Liver (tissue), 9 donors: ENCODE results near the gene RAB2B. TPM values are rescaled to one million over a fixed set of nuclear protein-coding genes. Genes with fewer than 3 reads are reported as not detected.
A peak's percentile ranks its signal among the peaks of the same experiment; 100 is the strongest.

Experiments
- DNase-seq: peaks from one replicate; pipeline ENCODE4 v3.0.0-alpha.2; 2017; ENCODE audit warnings: low spot score
- H3K27ac ChIP-seq, 2 donors: one replicate each; pipeline ENCODE4 v1.7.0; 2013; ENCODE audit warnings: inconsistent platforms in 2 of 2, low read length in 2 of 2, control low read depth in 1 of 2, low read depth in 1 of 2, mild to moderate bottlenecking in 1 of 2
- H3K27me3 ChIP-seq, 4 donors: one replicate each; pipeline versions ENCODE4 v1.6.1 to v1.7.0; 2013; ENCODE audit warnings: low read length in 3 of 4, inconsistent platforms in 1 of 4, mild to moderate bottlenecking in 1 of 4, moderate library complexity in 1 of 4; ENCODE audit not compliant: control insufficient read depth in 4 of 4, insufficient read depth in 4 of 4
- H3K36me3 ChIP-seq, 4 donors: one replicate each; pipeline versions ENCODE4 v1.6.1 to v1.7.0; 2013; ENCODE audit warnings: low read length in 3 of 4, mild to moderate bottlenecking in 3 of 4, low read depth in 1 of 4, moderate library complexity in 1 of 4; ENCODE audit not compliant: control insufficient read depth in 4 of 4, insufficient read depth in 3 of 4
- H3K4me1 ChIP-seq, 4 donors: one replicate each; pipeline versions ENCODE4 v1.6.1 to v1.7.0; 2013; ENCODE audit warnings: low read length in 3 of 4, mild to moderate bottlenecking in 3 of 4, moderate library complexity in 1 of 4; ENCODE audit not compliant: control insufficient read depth in 4 of 4, insufficient read depth in 4 of 4
- H3K4me3 ChIP-seq, 3 donors: one replicate each; pipeline versions ENCODE4 v1.6.1 to v1.7.0; 2013; ENCODE audit warnings: low read length in 3 of 3, control low read depth in 1 of 3, low read depth in 1 of 3, mild to moderate bottlenecking in 1 of 3
- H3K9ac ChIP-seq, 2 donors: one replicate each; pipeline ENCODE4 v1.7.0; 2013; ENCODE audit warnings: low read length in 2 of 2, mild to moderate bottlenecking in 2 of 2, moderate library complexity in 2 of 2, control low read depth in 1 of 2, low read depth in 1 of 2
- H3K9me3 ChIP-seq, 4 donors: one replicate each; pipeline versions ENCODE4 v1.6.1 to v1.7.0; 2013; ENCODE audit warnings: low read length in 3 of 4; ENCODE audit not compliant: control insufficient read depth in 4 of 4
- EGR1 ChIP-seq, 2 donors: IDR thresholded peaks; 2 replicates each; pipeline ENCODE4 v1.6.1; 2016 to 2018; ENCODE audit warnings: antibody characterized with exemption in 2 of 2, low read depth in 2 of 2
- FOXA1 ChIP-seq: IDR thresholded peaks from 2 replicates; pipeline ENCODE4 v1.6.1; 2016; ENCODE audit warnings: antibody characterized with exemption
- FOXA2 ChIP-seq: IDR thresholded peaks from 2 replicates; pipeline ENCODE4 v1.6.1; 2016; ENCODE audit warnings: antibody characterized with exemption
- GABPA ChIP-seq, 2 donors: IDR thresholded peaks in 1 of 2; conservative IDR thresholded peaks in 1 of 2; 2 replicates each; pipeline ENCODE4 v1.6.1; 2016; ENCODE audit warnings: antibody characterized with exemption in 2 of 2, mild to moderate bottlenecking in 1 of 2, moderate library complexity in 1 of 2
- HNF4A ChIP-seq, 2 donors: conservative IDR thresholded peaks; 2 replicates each; pipeline ENCODE4 v1.6.1; 2016; ENCODE audit warnings: antibody characterized with exemption in 2 of 2, mild to moderate bottlenecking in 2 of 2
- HNF4G ChIP-seq: IDR thresholded peaks from 2 replicates; pipeline ENCODE4 v1.6.1; 2016; ENCODE audit warnings: antibody characterized with exemption
- JUND ChIP-seq, 2 donors: IDR thresholded peaks; 2 replicates each; pipeline ENCODE4 v1.6.1; 2016; ENCODE audit warnings: antibody characterized with exemption in 2 of 2
- NR2F2 ChIP-seq: IDR thresholded peaks from 2 replicates; pipeline ENCODE4 v1.6.1; 2016; ENCODE audit warnings: antibody characterized with exemption
- RAD21 ChIP-seq, 2 donors: IDR thresholded peaks; 2 replicates each; pipeline ENCODE4 v1.6.1; 2016; ENCODE audit warnings: antibody characterized with exemption in 2 of 2, mild to moderate bottlenecking in 2 of 2
- RXRA ChIP-seq, 2 donors: IDR thresholded peaks; 2 replicates each; pipeline ENCODE4 v1.6.1; 2017 to 2018; ENCODE audit warnings: antibody characterized with exemption in 2 of 2, mild to moderate bottlenecking in 1 of 2
- TAF1 ChIP-seq: conservative IDR thresholded peaks from 2 replicates; pipeline ENCODE4 v1.6.1; 2016; ENCODE audit warnings: antibody characterized with exemption, mild to moderate bottlenecking
- YY1 ChIP-seq: IDR thresholded peaks from 2 replicates; pipeline ENCODE4 v1.6.1; 2016; ENCODE audit warnings: antibody characterized with exemption, mild to moderate bottlenecking
- WGBS: extraction: QIAGEN DNeasy Blood & Tissue Kit; methylation state at CpG from one replicate; pipeline ENCODE4 v1.1.7; 2013; 5-methylcytosine and 5-hydroxymethylcytosine counted together
- polyA plus RNA-seq, 2 donors: library from polyadenylated mRNA; stranded (reverse) in 1 of 2; unstranded in 1 of 2; fragments of 200-250 nt in 1 of 2; fragments of >200 nt in 1 of 2; fragmentation: Nextera tagmentation in 1 of 2; extraction: Ambion mirVana in 1 of 2; gene quantifications; one replicate each; pipeline versions ENCODE4 v1.2.1 to v1.2.3, GENCODE V29; 2013 to 2015
- total RNA-seq, 2 donors: library from RNA; depleted of rRNA; stranded (reverse); fragments of >200 nt; gene quantifications; one replicate each; pipeline ENCODE4 v1.2.3, GENCODE V29; 2014
- TF ChIP-seq, protein P1 (sequence below): IDR thresholded peaks from 2 replicates; pipeline ENCODE4 v1.6.1; 2016; ENCODE audit warnings: antibody characterized with exemption, mild to moderate bottlenecking
- TF ChIP-seq, protein P2 (sequence below): IDR thresholded peaks from 2 replicates; pipeline ENCODE4 v1.6.1; 2016; ENCODE audit warnings: antibody characterized with exemption
- TF ChIP-seq, protein P3 (sequence below): fragments of 150-350 bp; IDR thresholded peaks from 2 replicates; pipeline ENCODE4 v1.5.1; 2017; ENCODE audit warnings: improper control_type of control experiment, low read depth, low read length; ENCODE audit not compliant: missing input control
- TF ChIP-seq, protein P4 (sequence below): IDR thresholded peaks from 2 replicates; pipeline ENCODE4 v1.6.1; 2016; ENCODE audit warnings: antibody characterized with exemption
- donor health status: healthy.
- donor health status: healthy.
- donor health status: healthy.
- donor health status: healthy.
- donor health status: healthy.

RAB2B gene
- total and polyA plus RNA-seq, 4 donors: 4.2 to 60.9 (median 10.4) TPM

DNA sequence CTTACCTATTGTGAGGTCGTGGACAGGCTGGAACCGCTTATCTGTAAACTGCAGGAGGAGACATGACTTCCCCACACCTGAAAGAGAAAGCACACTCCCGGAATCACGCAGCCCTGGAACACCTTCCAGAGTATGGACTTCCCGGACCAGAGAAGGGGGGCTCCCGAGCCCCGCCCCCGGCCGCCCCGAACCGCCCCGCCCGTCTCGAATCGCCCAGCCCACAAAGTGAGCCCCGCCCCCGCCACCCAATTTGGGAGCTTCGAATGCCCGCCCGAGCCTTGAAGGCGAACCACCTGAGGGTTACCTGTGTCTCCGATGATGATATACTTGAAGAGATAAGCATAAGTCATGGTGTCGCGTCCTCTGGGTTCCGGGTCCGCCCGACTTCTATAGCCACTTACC lies 235 bp downstream of the RAB2B start:
- H3K36me3 ChIP-seq: peaks cover 0 to 13% (median 3%) of the 10 kb centered on the region in 4 donors
- DNase-seq: peak; percentile 92
- peak overlapping the region; percentile 62 to 100 (median 90) for H3K4me3 ChIP-seq
- TF ChIP-seq, protein P1, sequence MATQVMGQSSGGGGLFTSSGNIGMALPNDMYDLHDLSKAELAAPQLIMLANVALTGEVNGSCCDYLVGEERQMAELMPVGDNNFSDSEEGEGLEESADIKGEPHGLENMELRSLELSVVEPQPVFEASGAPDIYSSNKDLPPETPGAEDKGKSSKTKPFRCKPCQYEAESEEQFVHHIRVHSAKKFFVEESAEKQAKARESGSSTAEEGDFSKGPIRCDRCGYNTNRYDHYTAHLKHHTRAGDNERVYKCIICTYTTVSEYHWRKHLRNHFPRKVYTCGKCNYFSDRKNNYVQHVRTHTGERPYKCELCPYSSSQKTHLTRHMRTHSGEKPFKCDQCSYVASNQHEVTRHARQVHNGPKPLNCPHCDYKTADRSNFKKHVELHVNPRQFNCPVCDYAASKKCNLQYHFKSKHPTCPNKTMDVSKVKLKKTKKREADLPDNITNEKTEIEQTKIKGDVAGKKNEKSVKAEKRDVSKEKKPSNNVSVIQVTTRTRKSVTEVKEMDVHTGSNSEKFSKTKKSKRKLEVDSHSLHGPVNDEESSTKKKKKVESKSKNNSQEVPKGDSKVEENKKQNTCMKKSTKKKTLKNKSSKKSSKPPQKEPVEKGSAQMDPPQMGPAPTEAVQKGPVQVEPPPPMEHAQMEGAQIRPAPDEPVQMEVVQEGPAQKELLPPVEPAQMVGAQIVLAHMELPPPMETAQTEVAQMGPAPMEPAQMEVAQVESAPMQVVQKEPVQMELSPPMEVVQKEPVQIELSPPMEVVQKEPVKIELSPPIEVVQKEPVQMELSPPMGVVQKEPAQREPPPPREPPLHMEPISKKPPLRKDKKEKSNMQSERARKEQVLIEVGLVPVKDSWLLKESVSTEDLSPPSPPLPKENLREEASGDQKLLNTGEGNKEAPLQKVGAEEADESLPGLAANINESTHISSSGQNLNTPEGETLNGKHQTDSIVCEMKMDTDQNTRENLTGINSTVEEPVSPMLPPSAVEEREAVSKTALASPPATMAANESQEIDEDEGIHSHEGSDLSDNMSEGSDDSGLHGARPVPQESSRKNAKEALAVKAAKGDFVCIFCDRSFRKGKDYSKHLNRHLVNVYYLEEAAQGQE: no peak
- TF ChIP-seq TAF1: peak; percentile 45
- H3K4me1 ChIP-seq: peaks cover 8 to 25% (median 15%) of the 10 kb centered on the region in 4 donors
- peak overlapping the region; percentile 80 to 91 for H3K27ac ChIP-seq
- no peaks in the 10 kb centered on the region for H3K27me3 ChIP-seq
- no peaks in the 10 kb centered on the region for H3K9me3 ChIP-seq
- peak overlapping the region; percentile 89 to 93 for H3K9ac ChIP-seq
- 1% methylated on average over 27 of the region's 27 CpGs for WGBS

DNA sequence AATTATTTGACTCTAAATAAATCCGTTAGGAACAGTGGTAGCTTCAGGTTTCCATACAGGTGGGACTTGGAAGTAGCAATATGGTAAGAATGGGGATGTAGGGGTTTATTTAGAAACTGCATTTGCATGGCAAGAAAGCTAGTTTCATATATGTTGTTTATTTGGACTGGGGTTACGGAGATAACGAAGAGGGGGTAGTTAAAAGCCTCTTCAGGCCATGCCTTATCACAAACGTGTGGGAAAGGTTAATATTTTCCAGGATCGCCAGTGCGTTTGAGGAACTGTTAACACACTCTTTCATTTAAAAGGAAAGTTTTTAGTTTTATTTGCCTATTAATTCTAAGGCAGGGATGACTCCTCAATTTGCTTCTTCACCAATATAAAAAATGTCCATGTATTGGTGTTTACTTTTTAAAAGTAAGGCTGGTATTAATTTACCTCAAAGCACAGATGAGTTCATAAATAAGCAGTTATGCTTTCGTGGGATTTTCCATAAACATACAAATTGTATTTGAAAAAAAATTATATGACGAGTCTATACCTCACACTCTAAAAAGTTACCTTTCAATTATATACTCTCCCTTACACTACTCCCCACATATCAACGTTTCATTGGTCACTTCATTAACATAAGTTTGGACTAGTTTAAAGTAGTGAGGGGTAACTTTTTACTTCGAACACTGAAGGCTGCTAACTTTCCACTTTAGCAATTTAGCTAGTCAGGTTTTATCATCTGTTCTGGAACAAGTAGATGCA lies 814 bp downstream of the RAB2B start:
- no peak for DNase-seq
- no peaks in the 10 kb centered on the region for H3K27me3 ChIP-seq
- TF ChIP-seq TAF1 (no peak), HNF4G (no peak), RXRA (IDR thresholded peaks at IDR 0.05) (peak in 1 of 2 donors; percentile 37), YY1 (no peak), EGR1 (IDR thresholded peaks at IDR 0.05; ENCODE audit: low read depth in 2 of 2) (no peak), FOXA1 (no peak)
- TF ChIP-seq, protein P2, sequence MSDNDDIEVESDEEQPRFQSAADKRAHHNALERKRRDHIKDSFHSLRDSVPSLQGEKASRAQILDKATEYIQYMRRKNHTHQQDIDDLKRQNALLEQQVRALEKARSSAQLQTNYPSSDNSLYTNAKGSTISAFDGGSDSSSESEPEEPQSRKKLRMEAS: peak; percentile 31

DNA sequence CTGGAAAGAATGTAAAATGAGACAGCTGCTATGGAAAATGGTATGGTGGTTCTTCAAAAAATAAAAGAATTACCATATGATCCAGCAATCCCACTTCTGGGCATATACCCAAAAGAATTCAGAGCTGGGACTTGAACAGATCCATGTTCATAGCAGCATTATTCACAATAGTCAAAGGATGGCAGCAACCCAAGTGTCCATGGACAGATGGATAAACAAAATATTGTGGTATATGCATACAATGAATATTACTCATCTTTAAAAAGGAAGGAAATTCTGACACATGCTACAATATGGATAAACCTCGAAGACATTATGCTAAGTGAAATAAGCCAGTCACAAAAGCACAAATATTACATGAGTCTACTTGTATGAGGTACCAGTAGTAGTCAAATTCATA lies 9.1 kb downstream of the RAB2B start:
- Histone ChIP-seq H3K9me3 (no peaks in the 10 kb centered on the region), H3K4me1 (no peaks in the 10 kb centered on the region), H3K27ac (no peak overlapping the region), H3K36me3 (peaks cover 4 to 37% (median 26%) of the 10 kb centered on the region in 4 donors), H3K27me3 (no peaks in the 10 kb centered on the region), H3K9ac (no peak overlapping the region), H3K4me3 (no peak overlapping the region)
- no peak for DNase-seq
- 89% methylated on average over 1 of the region's 1 CpG for whole genome bisulfite sequencing
- TF ChIP-seq FOXA1 (no peak), YY1 (no peak), HNF4A (conservative IDR thresholded peaks at IDR 0.05) (no peak), JUND (IDR thresholded peaks at IDR 0.05) (no peak), GABPA (IDR thresholded peaks at IDR 0.05 in 1 of 2, conservative IDR thresholded peaks at IDR 0.05 in 1 of 2) (no peak), RAD21 (IDR thresholded peaks at IDR 0.05) (no peak), NR2F2 (no peak), RXRA (IDR thresholded peaks at IDR 0.05) (no peak), FOXA2 (no peak)
- TF ChIP-seq, protein P3, sequence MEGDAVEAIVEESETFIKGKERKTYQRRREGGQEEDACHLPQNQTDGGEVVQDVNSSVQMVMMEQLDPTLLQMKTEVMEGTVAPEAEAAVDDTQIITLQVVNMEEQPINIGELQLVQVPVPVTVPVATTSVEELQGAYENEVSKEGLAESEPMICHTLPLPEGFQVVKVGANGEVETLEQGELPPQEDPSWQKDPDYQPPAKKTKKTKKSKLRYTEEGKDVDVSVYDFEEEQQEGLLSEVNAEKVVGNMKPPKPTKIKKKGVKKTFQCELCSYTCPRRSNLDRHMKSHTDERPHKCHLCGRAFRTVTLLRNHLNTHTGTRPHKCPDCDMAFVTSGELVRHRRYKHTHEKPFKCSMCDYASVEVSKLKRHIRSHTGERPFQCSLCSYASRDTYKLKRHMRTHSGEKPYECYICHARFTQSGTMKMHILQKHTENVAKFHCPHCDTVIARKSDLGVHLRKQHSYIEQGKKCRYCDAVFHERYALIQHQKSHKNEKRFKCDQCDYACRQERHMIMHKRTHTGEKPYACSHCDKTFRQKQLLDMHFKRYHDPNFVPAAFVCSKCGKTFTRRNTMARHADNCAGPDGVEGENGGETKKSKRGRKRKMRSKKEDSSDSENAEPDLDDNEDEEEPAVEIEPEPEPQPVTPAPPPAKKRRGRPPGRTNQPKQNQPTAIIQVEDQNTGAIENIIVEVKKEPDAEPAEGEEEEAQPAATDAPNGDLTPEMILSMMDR: no peak
- TF ChIP-seq, protein P4, sequence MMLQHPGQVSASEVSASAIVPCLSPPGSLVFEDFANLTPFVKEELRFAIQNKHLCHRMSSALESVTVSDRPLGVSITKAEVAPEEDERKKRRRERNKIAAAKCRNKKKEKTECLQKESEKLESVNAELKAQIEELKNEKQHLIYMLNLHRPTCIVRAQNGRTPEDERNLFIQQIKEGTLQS: no peak
- TF ChIP-seq, protein P1: no peak
- TF ChIP-seq, protein P2: no peak

More for the DNA sequence above, 814 bp downstream of the RAB2B start:
- Histone ChIP-seq H3K9ac (peak overlapping the region; percentile 89 to 93), H3K4me1 (peaks cover 8 to 25% (median 15%) of the 10 kb centered on the region in 4 donors), H3K4me3 (peak overlapping the region; percentile 62 to 100 (median 90)), H3K27ac (peak overlapping the region; percentile 80 to 91), H3K36me3 (peaks cover 0 to 9% (median 1%) of the 10 kb centered on the region in 4 donors), H3K9me3 (no peaks in the 10 kb centered on the region)
- 34% methylated on average over 10 of the region's 10 CpGs for WGBS
